ENCODE measurements around the gene UBE2QL1.

UBE2QL1 gene, protein sequence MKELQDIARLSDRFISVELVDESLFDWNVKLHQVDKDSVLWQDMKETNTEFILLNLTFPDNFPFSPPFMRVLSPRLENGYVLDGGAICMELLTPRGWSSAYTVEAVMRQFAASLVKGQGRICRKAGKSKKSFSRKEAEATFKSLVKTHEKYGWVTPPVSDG

DNA sequence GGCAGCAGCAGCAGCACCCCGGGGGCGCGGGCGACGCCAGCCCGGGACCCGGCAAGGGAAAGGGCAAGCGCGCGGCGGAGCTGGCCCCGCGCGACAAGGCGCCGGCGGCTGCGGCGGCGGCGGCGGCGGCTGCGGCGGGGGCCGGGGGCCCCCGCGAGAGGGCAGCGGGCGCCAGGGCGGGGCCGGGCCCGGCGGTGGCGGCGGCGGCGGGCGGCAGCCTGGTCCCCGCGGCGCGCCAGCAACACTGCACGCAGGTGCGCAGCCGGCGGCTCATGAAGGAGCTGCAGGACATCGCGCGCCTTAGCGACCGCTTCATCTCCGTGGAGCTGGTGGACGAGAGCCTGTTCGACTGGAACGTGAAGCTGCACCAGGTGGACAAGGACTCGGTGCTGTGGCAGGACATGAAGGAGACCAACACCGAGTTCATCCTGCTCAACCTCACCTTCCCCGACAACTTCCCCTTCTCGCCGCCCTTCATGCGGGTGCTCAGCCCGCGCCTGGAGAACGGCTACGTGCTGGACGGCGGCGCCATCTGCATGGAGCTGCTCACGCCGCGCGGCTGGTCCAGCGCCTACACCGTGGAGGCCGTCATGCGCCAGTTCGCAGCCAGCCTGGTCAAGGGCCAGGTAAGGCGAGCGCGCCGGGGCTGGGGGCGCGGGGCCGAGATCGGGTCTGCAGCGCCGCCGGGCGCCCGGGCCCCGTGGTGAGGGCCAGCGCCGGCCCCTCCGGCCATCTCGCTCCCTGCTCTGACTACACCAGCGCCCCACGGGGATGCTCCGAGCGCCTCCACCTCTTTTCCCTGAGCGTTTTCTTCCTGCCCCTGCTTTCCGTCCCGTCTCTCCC lies at the start of gene UBE2QL1:
UBE2QL1 (plus strand) TSS at position 238 of the 843 bp plus-strand sequence; CDS start at position 273, 35 bp downstream.
- no peak for DNase-seq (ENCODE audit: low spot score)

- no peak for DNase-seq (ENCODE audit: low spot score)
Observed at GRCh38 chr5:6399980-6400910, 48.4 kb upstream of the UBE2QL1 start.

- DNase-seq (ENCODE audit: low spot score), result no peak
Observed at GRCh38 chr5:6401410-6401809, 47.2 kb upstream of the UBE2QL1 start.

DNA sequence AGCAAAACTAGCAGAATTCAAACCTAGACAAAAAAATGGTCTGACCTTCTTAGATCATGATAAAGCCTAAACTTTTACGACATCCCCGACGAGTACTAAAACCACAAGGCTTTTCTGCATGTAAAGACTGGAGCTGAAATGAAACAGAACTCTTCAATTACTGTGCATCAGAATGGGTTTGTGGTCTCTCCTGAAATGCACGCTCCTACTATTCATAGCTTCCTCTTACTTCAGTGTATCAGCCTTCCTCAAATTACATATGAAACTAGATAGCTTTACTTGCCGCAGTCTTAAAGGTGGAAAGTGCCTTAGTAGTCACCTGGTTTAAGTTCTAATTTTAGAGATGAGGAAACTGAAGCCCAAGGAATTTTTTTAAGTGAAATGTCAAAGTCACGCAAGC lies 45.7 kb upstream of the UBE2QL1 start:
- no peak for DNase-seq (ENCODE audit: low spot score)

GRCh38 chr5:6403416-6403815 lies 45.2 kb upstream of the UBE2QL1 start:
- DNase-seq (ENCODE audit: low spot score), result no peak

- no peak for DNase-seq (ENCODE audit: low spot score)
Observed at GRCh38 chr5:6404129-6404528, 44.5 kb upstream of the UBE2QL1 start.

GRCh38 chr5:6405591-6405990 lies 43.1 kb upstream of the UBE2QL1 start:
- no peak for DNase-seq (ENCODE audit: low spot score)

DNA sequence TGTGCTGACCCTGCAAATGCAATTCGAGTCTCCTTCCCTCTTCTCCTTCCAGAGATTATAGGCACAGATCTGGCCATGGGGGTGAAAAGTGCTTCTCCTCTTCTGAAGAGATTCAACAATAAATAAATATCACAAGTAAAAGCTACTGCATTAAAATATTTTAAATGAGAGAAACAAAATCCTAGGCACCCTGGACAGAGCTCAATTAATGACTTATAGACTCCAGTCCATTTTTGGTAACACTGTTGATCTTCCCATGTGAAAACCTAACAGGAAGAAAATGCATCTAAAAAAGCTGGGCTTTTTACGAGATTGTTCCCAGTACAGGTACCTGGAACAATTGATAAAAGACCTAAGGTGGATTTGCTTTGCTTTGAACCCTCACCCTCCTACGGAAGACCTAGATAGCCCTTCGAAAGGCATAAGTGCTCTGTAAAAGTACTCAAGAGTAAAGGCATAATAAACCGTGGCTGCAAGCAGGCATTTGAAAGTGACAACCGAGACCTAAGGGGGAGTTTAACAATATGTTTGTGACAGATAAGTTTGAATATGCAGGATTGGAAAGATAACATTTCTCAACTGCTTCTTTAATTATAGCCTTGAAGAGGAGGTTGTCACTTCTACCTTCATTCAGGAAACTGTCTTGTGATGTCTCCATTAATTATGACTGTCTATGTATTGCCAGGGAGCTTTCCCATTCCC lies 41.0 kb upstream of the UBE2QL1 start:
- DNase-seq (ENCODE audit: low spot score), result no peak

DNA sequence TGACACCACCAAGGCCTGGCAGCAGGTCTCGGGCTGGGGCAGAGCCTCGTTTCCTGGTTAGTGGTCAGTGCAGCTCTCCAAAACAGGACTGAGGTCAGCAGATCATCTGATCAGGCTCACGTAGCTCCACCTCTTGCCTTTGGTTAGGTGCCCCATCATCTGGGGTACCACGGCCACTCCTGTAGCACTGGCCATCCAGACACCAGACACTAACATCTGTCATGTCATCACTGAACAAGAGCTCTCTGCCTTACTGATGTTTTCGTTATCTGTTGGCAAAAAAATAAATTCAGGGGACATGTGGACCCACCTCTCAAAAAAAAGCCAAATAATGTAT lies 40.4 kb upstream of the UBE2QL1 start:
- no peak for DNase-seq (ENCODE audit: low spot score)

GRCh38 chr5:6408627-6409446 lies 39.8 kb upstream of the UBE2QL1 start:
- no peak for DNase-seq (ENCODE audit: low spot score)

GRCh38 chr5:6410421-6410820 lies 38.2 kb upstream of the UBE2QL1 start:
- no peak for DNase-seq (ENCODE audit: low spot score)

- no peak for DNase-seq (ENCODE audit: low spot score)
Observed at GRCh38 chr5:6411141-6411540, 37.5 kb upstream of the UBE2QL1 start.

DNA sequence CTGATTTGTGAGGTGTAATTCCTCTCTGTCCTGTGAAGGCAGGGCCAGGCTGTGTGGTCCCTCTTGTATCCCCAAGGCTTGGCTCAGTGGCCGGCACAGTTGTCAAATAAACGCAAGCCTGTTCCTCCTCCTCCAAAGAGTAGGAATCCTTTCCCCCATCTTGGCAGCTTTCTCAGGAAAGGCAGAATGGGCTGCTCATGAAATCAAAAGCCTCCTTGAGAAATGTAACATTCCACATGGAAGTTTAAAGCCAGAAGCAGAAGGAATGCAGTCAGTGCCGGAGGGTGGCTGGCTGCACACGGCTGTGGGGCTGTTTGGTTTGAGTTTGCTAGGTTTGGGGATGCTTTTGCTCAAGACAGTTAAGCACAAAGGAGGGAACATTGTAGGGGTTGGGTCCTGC lies 35.8 kb upstream of the UBE2QL1 start:
- no peak for DNase-seq (ENCODE audit: low spot score)

- DNase-seq (ENCODE audit: low spot score), result no peak
Observed at GRCh38 chr5:6417657-6418056, 31.0 kb upstream of the UBE2QL1 start.

DNA sequence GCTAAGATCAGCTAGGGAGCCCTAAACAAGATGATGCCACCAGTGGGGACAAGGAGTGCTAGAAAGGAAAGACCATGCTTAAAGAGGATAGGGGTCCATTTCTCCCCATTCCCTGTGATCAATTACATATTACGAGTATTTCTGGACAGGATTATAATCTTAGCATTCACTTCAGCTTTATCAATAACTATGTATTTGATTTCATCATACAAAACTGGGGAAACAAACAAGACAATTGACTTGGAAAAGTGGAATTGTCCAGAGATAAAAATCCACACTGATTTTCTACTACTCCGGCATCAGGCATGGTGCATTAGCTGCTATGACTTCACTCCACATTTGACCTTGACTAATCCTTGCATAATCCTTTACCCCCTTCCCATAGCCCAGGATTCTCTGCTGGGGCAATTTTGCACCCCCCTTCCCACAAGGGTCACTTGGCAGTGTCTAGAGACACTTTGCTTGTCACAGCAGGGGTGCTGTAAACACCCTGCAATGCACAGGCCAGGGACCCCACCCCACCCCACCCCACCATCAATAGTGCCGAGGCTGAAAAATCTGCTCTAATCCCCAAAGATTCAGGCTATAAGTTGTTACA lies 29.9 kb upstream of the UBE2QL1 start:
- no peak for DNase-seq (ENCODE audit: low spot score)

GRCh38 chr5:6419340-6419852 lies 29.3 kb upstream of the UBE2QL1 start:
- DNase-seq (ENCODE audit: low spot score), result no peak

DNA sequence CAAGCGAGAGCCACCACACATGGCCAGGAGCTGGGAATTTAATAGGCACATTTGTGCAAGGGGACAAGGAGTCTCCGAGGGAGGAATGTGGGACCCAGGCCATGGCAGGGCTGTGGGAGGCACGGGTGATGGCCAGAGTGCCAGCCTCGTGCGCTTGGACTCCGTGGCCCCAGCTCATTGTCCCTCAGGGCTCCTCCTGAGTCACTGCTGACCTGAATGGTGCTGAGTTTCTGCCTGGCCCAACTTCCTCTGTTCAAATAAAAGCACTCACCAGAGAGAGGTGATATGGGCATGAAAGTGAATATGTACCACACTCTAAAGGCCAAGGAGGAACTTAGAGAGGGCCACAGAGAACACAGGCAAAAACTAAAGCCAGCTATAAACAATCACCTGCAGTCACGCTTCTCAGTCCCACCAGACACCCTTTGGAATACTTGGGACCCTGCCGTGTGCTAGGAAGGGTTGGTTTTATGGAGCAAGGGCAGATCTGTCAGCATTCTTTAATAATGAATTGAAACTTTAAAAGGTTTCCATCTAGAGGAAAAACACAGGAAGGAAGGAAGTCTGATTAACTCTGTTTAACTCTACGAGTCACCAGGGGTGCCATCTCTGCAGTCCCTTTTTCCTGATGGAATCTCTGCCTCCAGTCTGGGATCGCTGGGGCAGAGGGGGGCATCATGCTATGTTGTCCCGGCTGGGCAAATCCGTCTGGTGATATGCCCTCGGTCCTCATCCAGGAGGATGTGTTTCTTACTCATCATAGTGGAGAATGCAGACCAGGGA lies 25.1 kb upstream of the UBE2QL1 start:
- DNase-seq (ENCODE audit: low spot score), result no peak

DNA sequence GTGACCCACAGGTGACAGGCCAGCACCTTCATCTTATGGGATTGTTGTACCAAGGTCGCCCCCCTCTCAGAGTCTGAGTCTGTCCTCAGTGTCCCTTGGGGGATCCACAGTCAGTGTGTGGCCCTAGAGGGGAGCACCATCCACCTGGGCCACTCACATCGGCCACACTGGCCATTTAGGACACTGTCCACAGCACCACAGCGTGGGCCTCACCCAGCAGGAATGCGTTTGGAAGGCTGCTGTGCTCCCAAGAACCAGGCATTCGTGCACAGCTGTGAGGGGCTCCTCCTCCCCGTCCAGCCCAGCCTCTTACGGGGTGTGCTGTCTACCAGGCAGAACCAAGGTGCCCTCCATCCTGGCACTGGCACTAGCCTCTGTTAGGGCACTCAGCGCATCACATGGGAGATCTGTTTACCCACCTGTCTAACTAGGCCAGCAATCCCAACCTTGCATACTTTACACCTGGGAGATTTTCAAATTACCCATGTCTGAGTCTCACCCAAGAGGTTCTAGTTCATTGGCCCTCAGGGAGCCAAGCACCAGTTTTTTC lies 24.5 kb upstream of the UBE2QL1 start:
- no peak for DNase-seq (ENCODE audit: low spot score)

DNA sequence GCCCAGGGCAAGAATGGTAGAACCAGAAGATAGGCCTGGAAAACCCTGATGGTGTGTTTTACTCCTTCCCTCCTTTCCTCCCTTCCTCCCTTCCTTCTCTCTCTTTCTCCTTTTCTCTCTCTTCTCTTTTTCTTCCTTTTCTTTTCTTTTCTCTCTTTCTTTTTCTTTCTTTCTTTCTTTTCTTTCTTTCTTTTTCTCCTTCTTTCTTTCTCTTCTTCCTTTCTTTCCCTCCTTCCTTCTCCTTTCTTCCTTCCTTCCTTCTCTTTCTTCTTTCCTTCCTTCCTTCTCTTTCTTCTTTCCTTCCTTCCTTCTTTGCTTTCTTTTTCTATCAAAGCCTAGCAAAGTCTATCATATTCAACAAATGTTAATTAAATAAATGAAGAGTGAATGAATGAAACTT lies 24.0 kb upstream of the UBE2QL1 start:
- no peak for DNase-seq (ENCODE audit: low spot score)

GRCh38 chr5:6427694-6428093 lies 21.0 kb upstream of the UBE2QL1 start:
- no peak for DNase-seq (ENCODE audit: low spot score)
